ENCODE data around the gene CALU.

Gene CALU

DNA sequence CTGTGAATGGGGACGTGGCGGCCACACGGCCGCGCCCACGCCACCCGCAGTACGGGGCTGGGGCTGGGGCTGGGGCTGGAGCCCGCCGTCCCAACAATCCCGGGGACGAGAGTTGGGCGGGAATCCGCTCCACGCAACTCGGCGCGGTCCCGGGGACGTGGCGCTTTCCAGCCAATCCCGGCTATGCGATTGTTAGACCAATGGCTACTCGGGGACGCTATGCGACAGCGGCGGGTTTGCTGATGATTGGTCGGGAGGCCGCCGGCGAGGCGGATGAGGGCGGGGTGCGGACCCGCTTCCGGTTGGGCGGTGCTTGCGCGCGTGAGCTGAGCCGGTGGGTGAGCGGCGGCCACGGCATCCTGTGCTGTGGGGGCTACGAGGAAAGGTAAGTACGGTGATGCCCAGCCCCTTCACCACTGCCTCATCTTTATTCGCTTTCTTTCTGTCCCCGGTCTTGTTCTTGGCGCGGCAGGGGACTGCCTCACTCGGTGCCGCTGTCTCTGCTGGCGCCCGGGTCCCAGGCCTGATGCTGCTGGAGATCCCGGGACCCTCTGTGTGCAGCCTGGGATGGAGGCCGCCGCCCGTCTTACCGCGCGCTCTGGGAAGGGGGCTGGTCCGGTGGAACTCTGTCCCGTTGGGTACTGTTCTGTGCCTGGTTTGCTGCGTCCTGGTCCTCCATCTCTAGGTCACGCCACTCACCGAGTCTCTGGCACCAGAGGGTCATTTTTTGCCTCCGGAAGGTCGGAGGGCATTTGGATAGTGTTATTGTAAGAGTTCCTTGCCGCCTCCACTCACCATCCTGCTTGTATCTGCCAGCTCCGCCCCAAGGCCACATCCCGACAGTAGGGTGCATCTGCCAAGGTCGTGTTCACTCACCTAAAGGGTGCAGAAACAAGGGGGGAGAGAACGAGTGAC lies at the start of gene CALU:
Gene CALU, plus strand, starts transcription at position 312 of the 915 bp plus-strand sequence. CDS start 9,225 bp downstream, outside the sequence.
- DNase-seq, result peak; percentile 89

GRCh38 chr7:128691227-128691626 lies 47.9 kb upstream of the CALU start:
- no peak for DNase-seq

DNA sequence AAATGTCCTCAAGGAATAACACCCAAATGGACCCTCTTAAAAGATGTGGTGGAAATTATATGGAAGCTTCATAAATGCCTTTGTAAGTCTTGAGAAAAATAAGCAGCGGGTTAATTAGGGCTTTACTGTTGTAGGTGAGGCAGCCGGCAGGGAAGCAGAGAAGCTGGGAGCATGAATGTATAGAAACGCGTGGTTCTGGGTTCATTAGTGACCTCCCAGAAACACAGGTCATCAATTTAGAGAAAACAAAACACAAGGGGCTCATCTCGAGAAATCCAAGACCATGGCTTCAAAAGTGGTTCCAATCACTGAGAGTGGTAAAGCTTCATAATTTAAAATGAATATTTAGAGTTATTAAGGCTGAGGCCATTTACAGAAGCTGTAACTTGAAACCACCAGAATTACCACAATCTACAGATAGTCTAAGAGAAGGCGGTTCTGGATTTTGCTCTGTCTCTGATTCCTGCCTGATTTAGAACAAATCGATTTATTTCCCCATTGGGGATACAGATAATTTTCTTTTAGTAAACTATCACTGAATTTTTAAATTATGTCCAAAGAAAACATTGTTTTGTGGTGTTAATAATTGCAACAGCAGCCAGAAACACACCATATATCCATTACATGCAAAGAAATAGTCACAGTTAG lies 46.4 kb upstream of the CALU start:
- DNase-seq, result no peak

DNA sequence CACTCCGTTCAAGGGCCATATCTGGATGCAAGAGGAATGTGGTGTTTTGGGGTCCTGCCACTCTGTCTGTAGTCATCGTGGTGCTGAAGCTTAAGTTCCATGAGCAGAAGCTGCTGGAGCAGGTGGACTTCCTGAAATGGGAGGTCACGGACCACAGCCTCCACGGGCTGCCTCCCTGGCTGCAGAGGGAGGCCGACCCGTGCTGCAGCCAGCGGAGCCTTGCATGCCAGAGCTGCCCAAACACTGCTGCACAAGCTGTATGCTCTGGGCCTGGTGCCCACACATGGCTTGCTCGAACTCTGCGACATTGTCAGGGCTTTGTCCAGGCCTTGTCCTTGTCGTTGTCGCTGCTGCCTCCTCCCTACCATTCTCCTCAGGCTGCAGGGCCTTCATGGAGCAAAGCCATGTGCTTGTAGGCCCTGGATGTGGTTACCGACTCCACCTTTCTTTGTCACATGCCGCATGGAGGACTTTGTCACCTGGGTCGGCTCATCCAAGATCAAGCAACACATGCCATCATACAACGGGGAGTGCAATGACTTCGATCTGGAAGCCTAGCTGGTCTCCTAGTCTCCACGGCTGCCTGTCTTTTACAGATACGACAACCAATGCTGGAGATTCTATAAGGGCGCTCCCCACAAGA lies 45.7 kb upstream of the CALU start:
- no peak for DNase-seq

DNA sequence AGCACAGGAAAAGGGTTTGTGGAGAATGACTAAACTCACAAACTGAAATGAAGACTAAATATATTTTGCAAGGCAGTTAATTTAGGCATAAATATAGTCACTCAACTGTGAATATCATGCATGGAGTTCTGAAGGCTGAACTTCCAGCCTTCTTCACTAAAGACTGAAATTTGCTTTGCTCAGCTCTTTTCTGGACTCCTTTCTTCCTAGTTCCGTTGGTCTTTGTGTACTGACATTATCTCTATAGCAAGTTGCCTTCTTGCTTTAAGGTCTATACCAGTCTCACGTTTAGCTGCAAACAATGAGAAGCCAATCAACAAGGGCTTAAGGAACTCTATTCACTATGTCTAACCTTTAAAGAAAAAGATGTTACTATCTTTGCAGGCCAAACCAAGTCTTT lies 44.4 kb upstream of the CALU start:
- DNase-seq, result no peak

- no peak for DNase-seq
Measured at GRCh38 chr7:128697302-128697905, 41.8 kb upstream of the CALU start.

DNA sequence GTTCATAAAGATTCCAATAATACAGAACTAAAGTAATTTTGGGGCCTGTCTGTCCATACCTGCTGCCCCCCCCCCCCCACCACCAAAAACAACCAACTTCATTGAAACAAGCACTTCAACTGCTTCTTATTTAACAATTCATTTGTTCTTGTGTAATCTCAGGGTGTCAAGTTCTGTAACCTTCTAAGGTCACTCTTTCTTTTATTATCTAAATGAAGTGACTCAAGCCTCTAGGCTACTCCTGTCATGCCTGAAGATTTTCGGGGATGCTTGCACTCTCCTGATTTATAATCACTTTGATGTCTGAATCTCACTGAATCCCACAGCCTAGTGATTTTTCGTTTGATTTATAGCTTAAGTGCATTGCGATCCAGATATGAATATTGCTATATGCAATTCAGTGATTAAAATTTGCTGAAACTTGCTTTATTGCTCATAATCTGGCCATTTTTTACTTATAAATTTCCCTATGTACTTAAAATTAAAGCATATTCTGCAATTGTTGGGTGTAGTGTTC lies 39.9 kb upstream of the CALU start:
- no peak for DNase-seq

DNA sequence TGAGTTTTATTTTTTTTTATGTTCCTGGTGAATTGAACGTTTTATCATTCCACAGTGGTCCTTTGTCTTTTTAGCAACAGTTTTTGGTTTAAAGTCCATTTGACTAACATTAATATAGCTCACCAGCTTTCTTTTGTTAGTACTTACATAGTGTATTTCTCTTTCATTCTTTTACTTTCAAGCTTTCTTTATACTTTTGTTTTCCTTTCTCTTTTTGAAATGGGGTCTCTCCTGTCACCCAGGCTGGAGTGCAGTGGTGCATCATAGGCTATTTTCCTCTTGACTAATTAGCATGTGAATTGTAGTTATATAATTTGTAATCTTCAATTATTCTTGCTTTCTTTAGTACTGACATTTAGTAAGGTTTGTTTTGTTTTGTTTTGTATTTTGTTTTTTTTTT lies 39.3 kb upstream of the CALU start:
- DNase-seq, result no peak

DNA sequence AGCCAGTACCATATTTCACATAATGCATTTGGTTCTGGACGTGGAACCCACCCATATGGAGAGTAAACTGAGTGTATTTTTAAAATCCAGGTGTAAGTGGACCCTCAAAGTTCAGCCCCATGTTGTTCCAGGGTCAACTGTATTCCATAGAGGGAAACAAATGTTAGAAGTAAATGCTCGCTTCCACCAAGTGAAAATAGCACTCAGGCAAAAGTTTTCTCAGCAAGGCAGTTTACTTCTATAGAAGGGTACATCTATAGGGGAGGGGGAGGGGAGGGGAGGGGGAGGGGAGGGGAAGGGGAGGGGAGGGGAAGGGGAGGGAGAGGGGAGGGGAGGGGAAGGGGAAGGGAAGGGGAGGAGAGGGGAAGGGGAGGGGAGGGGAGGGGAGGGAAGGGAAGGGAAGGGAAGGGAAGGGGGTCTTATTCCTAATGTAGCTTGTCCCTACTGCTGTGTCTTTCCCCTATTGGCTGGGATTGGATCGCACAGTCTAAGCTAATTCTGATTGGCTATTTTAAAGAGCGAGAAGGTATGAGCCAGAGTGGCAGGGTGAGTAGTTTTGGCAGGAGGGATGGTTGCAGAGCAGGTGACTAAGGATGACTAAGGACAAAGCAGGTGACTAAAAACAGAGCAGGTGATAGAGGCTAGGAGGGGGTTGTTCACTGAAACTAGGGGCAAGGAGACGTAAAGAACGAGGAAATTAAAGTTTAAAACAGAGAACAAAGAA lies 37.9 kb upstream of the CALU start:
- no peak for DNase-seq

GRCh38 chr7:128703609-128704241 lies 35.4 kb upstream of the CALU start:
- no peak for DNase-seq

- no peak for DNase-seq
Measured at GRCh38 chr7:128705891-128706333, 33.2 kb upstream of the CALU start.

- DNase-seq, result no peak
Measured at GRCh38 chr7:128707752-128708151, 31.4 kb upstream of the CALU start.

- no peak for DNase-seq
Measured at GRCh38 chr7:128708235-128708634, 30.9 kb upstream of the CALU start.

- DNase-seq, result no peak
Measured at GRCh38 chr7:128708824-128709223, 30.3 kb upstream of the CALU start.

DNA sequence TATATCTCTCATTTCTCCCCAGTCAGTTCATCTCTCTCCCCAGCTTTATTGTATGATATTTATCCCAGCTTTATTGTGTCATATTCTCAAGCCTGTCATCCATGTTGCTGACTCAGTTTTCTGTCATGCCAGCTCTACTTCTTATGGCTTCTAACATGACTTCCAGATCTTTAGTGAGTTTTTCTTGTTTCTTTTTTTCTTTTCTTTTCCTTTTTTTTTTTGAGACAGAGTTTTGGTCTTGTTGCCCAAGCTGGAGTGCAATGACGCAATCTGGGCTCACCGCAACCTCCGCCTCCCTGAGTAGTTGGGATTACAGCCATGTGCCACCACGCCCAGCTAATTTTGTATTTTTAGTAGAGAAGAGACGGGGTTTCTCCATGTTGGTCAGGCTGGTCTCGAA lies 28.7 kb upstream of the CALU start:
- no peak for DNase-seq

- DNase-seq, result peak; percentile 48
Measured at GRCh38 chr7:128713794-128714193, 25.4 kb upstream of the CALU start.

DNA sequence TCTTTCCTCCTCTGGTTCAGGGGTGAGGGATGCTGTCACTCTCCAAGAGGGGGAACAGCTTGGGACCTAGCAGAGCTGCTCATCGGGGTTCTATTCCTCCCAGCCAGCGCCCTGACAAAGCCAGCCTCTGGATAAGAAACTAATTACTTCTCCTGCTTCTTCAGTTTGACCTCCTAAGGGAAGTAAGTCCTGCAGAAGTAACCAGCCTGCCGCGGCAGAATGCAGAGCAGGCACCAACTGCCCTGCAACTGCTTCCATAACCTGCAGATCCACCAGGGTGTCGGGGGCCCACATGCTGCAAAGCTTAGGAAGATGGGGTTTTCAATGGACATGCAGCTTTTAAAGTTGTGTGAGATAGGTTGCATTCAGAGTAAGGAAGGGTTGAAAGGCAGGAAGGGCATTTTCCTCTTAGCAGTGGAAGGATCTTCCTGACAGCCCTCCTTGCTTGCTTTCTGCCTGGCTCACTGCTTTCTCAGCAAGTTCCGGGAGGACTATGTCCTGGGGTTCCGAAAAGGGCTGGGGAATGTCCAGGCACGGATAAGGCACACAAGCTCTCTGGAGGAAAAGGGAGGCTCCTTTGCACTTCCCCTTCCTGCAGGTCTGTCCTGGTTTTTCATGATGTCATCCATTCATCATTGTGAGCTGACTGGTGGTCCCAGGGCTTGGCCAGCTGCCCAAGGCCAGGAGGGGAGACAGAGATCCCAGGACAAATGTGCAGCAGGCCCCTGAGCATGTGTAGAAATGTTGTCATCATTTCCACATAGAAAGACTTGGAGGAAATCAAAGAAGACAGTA lies 24.3 kb upstream of the CALU start:
- DNase-seq, result no peak

GRCh38 chr7:128718967-128719642 lies 20.1 kb upstream of the CALU start:
- no peak for DNase-seq

- no peak for DNase-seq
Measured at GRCh38 chr7:128721376-128721775, 17.8 kb upstream of the CALU start.

GRCh38 chr7:128724743-128725142 lies 14.4 kb upstream of the CALU start:
- no peak for DNase-seq

Data from kidney glomerular epithelial cell (primary cell).